NT2/D1 (cell line): ENCODE data around the gene OMD.

Source experiments
- SUZ12 ChIP-seq: IDR thresholded peaks from 2 replicates; pipeline ENCODE4 v1.6.1; 2011; ENCODE audit not compliant: insufficient read length, insufficient read depth; ENCODE audit errors: extremely low read depth
- YY1 ChIP-seq: IDR thresholded peaks from 2 replicates; pipeline ENCODE4 v1.6.1; 2011; ENCODE audit not compliant: insufficient read length, insufficient read depth
- ZNF274 ChIP-seq: IDR thresholded peaks from 2 replicates; pipeline ENCODE4 v1.6.1; 2011; ENCODE audit warnings: mild to moderate bottlenecking, low read depth, low read length

- TF ChIP-seq YY1 (no peak), ZNF274 (no peak), SUZ12 (no peak)
Measured at GRCh38 chr9:92407818-92408217, 16.5 kb downstream of the OMD start.
